ENCODE data around the gene RASSF3. TPM values are rescaled to one million over a fixed set of nuclear protein-coding genes. Genes with fewer than 3 reads are reported as not detected.

Gene RASSF3
- total and polyA plus RNA-seq, 2 experiments from 2014 or later = 20.6 to 39.6 TPM

- TF ChIP-seq REST (IDR thresholded peaks at IDR 0.05; ENCODE audit: unreplicated experiment) (no peak), EZH2 (IDR thresholded peaks at IDR 0.05; ENCODE audit: low read depth, unreplicated experiment) (no peak), ETS1 (IDR thresholded peaks at IDR 0.05) (no peak), CTCF (conservative IDR thresholded peaks at IDR 0.05; ENCODE audit: low read depth in 2 of 2) (no peak)
These were observed 59.7 kb downstream of the RASSF3 start (continued) for GRCh38 chr12:64670019-64670418.

GRCh38 chr12:64670919-64671639 lies 60.8 kb downstream of the RASSF3 start:
- H3K36me3 Mint-ChIP-seq (ENCODE audit: low read depth) = no peaks in the 10 kb centered on the region; the same call in 2 of the 3 replicates
- ATAC-seq (no peak), DNase-seq (ENCODE audit: low spot score) (no peak)
- no peak overlapping the region for H3K4me3 ChIP-seq
- H3K9me2 ChIP-seq (ENCODE audit: insufficient read depth) = no peaks in the 10 kb centered on the region
- H3F3A ChIP-seq (replicated peaks; ENCODE audit: low read depth) = no peaks in the 10 kb centered on the region
- H3K27me3 ChIP-seq (ENCODE audit: insufficient read depth) = no peaks in the 10 kb centered on the region
- H3K79me2 ChIP-seq (replicated peaks; ENCODE audit: insufficient read depth) = peaks cover 99% of the 10 kb centered on the region
- H3K4me1 ChIP-seq (ENCODE audit: insufficient read depth) = peaks cover 74% of the 10 kb centered on the region
- H3K27ac Mint-ChIP-seq = peak overlapping the region; percentile 82
- H3K36me3 ChIP-seq (ENCODE audit: insufficient read depth) = no peaks in the 10 kb centered on the region
- peaks cover 81% of the 10 kb centered on the region for H3K4me1 Mint-ChIP-seq
- H2AFZ ChIP-seq = no peak overlapping the region
- H3K4me2 ChIP-seq = peak overlapping the region; percentile 56; the same call in 1 of the 2 replicates
- peak overlapping the region; percentile 56; the same call in 1 of the 2 replicates for H3K27ac ChIP-seq (ENCODE audit: low read depth)
- H3K27me3 Mint-ChIP-seq (ENCODE audit: insufficient read depth, low read depth, poor library complexity) = peaks cover 13% of the 10 kb centered on the region
- no peak overlapping the region for H3K4me3 Mint-ChIP-seq
- no peaks in the 10 kb centered on the region; the same call in 2 of the 3 replicates for H3K9me3 Mint-ChIP-seq
- H4K20me1 ChIP-seq (replicated peaks; ENCODE audit: insufficient read depth) = peaks cover 14% of the 10 kb centered on the region; the same call in 1 of the 2 replicates
- TF ChIP-seq EZH2phosphoT487 (IDR thresholded peaks at IDR 0.05; ENCODE audit: unreplicated experiment) (no peak), ZNF331 (CRISPR knock-in tag; IDR thresholded peaks at IDR 0.05; ENCODE audit: low read depth) (no peak), POLR2AphosphoS5 (IDR thresholded peaks at IDR 0.05; ENCODE audit: low read depth) (no peak), CTCF (conservative IDR thresholded peaks at IDR 0.05; ENCODE audit: low read depth in 2 of 2) (no peak), ZNF114 (CRISPR knock-in tag; IDR thresholded peaks at IDR 0.05) (no peak), STAT1 (IDR thresholded peaks at IDR 0.05; ENCODE audit: unreplicated experiment) (no peak), CREB1 (CRISPR knock-in tag; IDR thresholded peaks at IDR 0.05; ENCODE audit: low read depth) (no peak), ETS1 (IDR thresholded peaks at IDR 0.05) (no peak), JUNB (IDR thresholded peaks at IDR 0.05; ENCODE audit: unreplicated experiment) (no peak), NANOG (IDR thresholded peaks at IDR 0.05; ENCODE audit: borderline replicate concordance) (no peak), EZH2 (IDR thresholded peaks at IDR 0.05; ENCODE audit: low read depth, unreplicated experiment) (no peak)
